HepG2 (cell line): ENCODE results near the gene ADGRL1.
"Not testable (repeated sequence)": the region's sequence is repeated elsewhere in the genome, so short reads cannot be mapped to it uniquely, and the experiment has no call there.

Experiments
- CTCF ChIP-seq: sonication (generic); formaldehyde crosslinking; IDR thresholded peaks from 2 replicates; pipeline ENCODE4 v1.5.0; 2020; ENCODE audit warnings: mild to moderate bottlenecking, missing genetic modification reagents, moderate library complexity
- FOXA3 ChIP-seq: IDR thresholded peaks from 2 replicates; pipeline ENCODE4 v1.6.1; 2016; ENCODE audit warnings: missing genetic modification reagents, missing compliant biosample characterization
- KLF12 ChIP-seq: sonication (generic); formaldehyde crosslinking; IDR thresholded peaks from 2 replicates; pipeline ENCODE4 v1.4.0; 2020; ENCODE audit warnings: missing genetic modification reagents, borderline replicate concordance
- POLR2A ChIP-seq, 2 experiments: IDR thresholded peaks; 2 replicates each; pipeline ENCODE4 v1.6.1; 2011; ENCODE audit warnings: low read depth in 2 of 2, low read length in 2 of 2, mild to moderate bottlenecking in 1 of 2, moderate library complexity in 1 of 2; ENCODE audit not compliant: insufficient read depth in 1 of 2
- RNF2 ChIP-seq: fragments of 450-650 bp; conservative IDR thresholded peaks from 2 replicates; pipeline ENCODE4 v1.6.1; 2016; ENCODE audit warnings: low read depth
- SMAD3 ChIP-seq: sonication (generic); formaldehyde crosslinking; IDR thresholded peaks from 2 replicates; pipeline ENCODE4 v1.4.0; 2020; ENCODE audit warnings: missing genetic modification reagents
- ZHX1 ChIP-seq: sonication (generic); formaldehyde crosslinking; IDR thresholded peaks from 2 replicates; pipeline ENCODE4 v1.8.1; 2022; ENCODE audit warnings: low read depth, mild to moderate bottlenecking, missing genetic modification reagents
- ZNF124 ChIP-seq: sonication (generic); formaldehyde crosslinking; IDR thresholded peaks from 2 replicates; pipeline ENCODE4 v1.4.0; 2020; ENCODE audit warnings: missing genetic modification reagents
- ZNF138 ChIP-seq: sonication (generic); formaldehyde crosslinking; IDR thresholded peaks from 2 replicates; pipeline ENCODE4 v1.5.0; 2020; ENCODE audit warnings: mild to moderate bottlenecking, low read depth, missing genetic modification reagents
- ZNF501 ChIP-seq: sonication (generic); formaldehyde crosslinking; IDR thresholded peaks from 2 replicates; pipeline ENCODE4 v1.5.1; 2020; ENCODE audit warnings: mild to moderate bottlenecking, moderate library complexity, missing genetic modification reagents
- ZNF558 ChIP-seq: sonication (generic); formaldehyde crosslinking; IDR thresholded peaks from 2 replicates; pipeline ENCODE4 v1.9.0; 2022; ENCODE audit warnings: mild to moderate bottlenecking, missing genetic modification reagents, borderline replicate concordance
- ZNF75D ChIP-seq: sonication (generic); formaldehyde crosslinking; IDR thresholded peaks from 2 replicates; pipeline ENCODE4 v1.8.1; 2023; ENCODE audit warnings: missing genetic modification reagents, mild to moderate bottlenecking, borderline replicate concordance

DNA sequence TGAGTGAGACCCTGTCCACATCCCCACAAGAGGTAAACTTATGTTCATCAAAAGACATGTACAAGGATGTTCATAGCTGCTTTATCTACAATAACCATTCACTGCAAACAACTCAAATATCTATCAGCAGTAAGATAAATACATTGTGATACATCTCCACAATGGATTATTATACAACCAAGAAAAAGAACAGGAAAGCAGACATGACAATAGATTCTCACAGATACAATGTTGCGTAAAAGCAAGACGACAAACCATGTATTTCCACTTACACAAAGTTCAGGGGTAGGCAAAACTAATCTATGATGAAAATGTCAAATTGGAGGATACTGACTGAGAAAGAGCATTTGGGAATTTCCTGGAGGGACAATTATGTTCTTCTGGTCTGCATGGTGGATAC is 46.2 kb upstream of the ADGRL1 start:
- TF ChIP-seq FOXA3 (CRISPR knock-in tag); ZHX1; ZNF75D (CRISPR knock-in tag); ZNF124 (CRISPR knock-in tag); SMAD3 (CRISPR knock-in tag); ZNF501 (CRISPR knock-in tag); CTCF; KLF12 (CRISPR knock-in tag); ZNF558 (CRISPR knock-in tag); ZNF138 (CRISPR knock-in tag); RNF2; POLR2A (IDR thresholded peaks at IDR 0.05; ENCODE audit: insufficient read depth in 1 of 2, low read depth in 2 of 2, low read length in 2 of 2): not testable (repeated sequence)
